Measurements from ENCODE around the gene FLT3LG. TPM values are rescaled to one million over a fixed set of nuclear protein-coding genes. Genes with fewer than 3 reads are reported as not detected.

Gene FLT3LG
- total and polyA plus RNA-seq, 9 of the 15 experiments (the other 6 are each of a cell fraction or from before 2014, with no cell fraction given): 0.31 to 6.4 (median 1.1) TPM

DNA sequence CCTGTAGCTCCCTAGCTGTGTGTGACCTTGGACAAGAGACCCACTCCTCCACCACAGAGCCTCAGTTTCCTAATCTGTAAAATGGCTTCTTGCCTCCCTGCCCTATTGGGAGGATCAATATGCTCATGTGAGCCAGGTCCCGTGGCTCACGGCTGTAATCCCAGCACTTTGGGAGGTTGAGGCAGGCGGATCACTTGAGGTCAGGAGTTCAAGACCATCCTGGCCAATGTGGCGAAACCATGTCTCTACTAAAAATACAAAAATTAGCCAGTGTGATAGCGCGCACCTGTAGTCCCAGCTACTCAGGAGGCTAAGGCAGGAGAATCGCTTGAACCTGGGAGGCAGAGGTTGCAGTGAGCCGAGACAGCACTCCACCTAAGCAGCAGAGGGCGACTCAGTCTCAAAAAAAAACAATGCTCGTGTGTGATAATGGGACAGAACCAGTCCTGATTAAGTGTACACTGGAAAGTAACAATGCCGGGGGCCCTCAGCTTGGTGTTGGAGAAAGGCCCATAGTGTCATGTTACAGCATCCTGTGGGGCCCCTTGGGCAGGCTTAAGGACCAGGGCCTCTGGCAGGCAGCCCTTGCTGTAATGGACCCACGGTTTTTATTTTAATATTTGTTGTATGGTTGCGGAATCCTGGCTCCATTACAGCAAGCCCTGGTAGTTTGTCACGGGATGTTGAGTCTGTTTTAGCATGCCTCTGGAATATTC, 29.0 kb downstream of the FLT3LG start:
- ATAC-seq (peak; percentile 73), FAIRE-seq (peak; percentile 89), DNase-seq (ENCODE audit: extremely low read depth in 1 of 4, low spot score in 3 of 4) (peak in 3 of 4 experiments; percentile 24 to 81 (median 56))
- 28% methylated on average over 14 of the region's 14 CpGs for WGBS (ENCODE audit: insufficient coverage, low coverage, missing lambda C conversion rate)
- Histone ChIP-seq H3K36me3 (ENCODE audit: control insufficient read depth, insufficient read depth, low read length) (peaks cover 22% of the 10 kb centered on the region), H3K4me2 (ENCODE audit: insufficient read depth, low read length) (peak overlapping the region; percentile 31; the same call in 1 of the 2 replicates), H3K9ac (ENCODE audit: insufficient read depth in 1 of 2, low read depth in 2 of 2, low read length in 2 of 2) (0 out of 4 replicates have a peak overlapping the region, but pooled peaks of 1 of the 2 experiments have one; percentile 16), H3K4me1 (replicated peaks in 1 of 2; ENCODE audit: control insufficient read depth in 2 of 2, insufficient read depth in 2 of 2, low read length in 2 of 2) (peaks cover 29 to 36% of the 10 kb centered on the region in 2 experiments; a peak in 4 of 5 replicates), H2AFZ (ENCODE audit: low read depth, low read length) (peak overlapping the region; percentile 85), H3K27ac (ENCODE audit: extremely low read depth, low read depth, low read length) (no peak overlapping the region), H3K9me3 (replicated peaks; ENCODE audit: control insufficient read depth, insufficient read depth, low read depth, low read length) (no peaks in the 10 kb centered on the region), H3K4me3 (no peak overlapping the region), H3K27me3 (ENCODE audit: control insufficient read depth in 2 of 2, insufficient read depth in 2 of 2, low read length in 2 of 2) (no peaks in the 10 kb centered on the region), H3K79me2 (ENCODE audit: control insufficient read depth, insufficient read depth, low read length) (peaks cover 13% of the 10 kb centered on the region), H4K20me1 (replicated peaks; ENCODE audit: control insufficient read depth, insufficient read depth, low read length) (peaks cover 23% of the 10 kb centered on the region), H3K9me1 (ENCODE audit: control insufficient read depth, insufficient read depth, low read length) (peaks cover 7% of the 10 kb centered on the region)
- intact Hi-C loops (cut with micrococcal nuclease): loop anchor here (1.0 kb wide), 2 partner anchors 29 to 175 kb away; partner anchors contain the start of gene FLT3LG
- CTCF ChIA-PET (ENCODE audit: low intra/inter-chr PET ratio): interaction anchor here (0.7 to 2.2 kb wide), 5 partner anchors 29 to 173 kb away, joined by 3 to 14 read pairs (median 4); partner anchors contain the start of gene FLT3LG
- BruUV-seq (replicated peaks): no TSS peak
- in situ Hi-C loops (cut with MboI): no loop called here
- POLR2A ChIA-PET: interaction anchor here (0.6 to 1.3 kb wide), 2 partner anchors 16 to 43 kb away, joined by 3 to 4 read pairs; partner anchors contain the start of gene RPL13A
- no peak for TF ChIP-seq ZNF57 (CRISPR knock-in tag; IDR thresholded peaks at IDR 0.05)
- peak; percentile 52; the same call in 1 of the 2 replicates for TF ChIP-seq ETV5 (CRISPR knock-in tag; IDR thresholded peaks at IDR 0.05; ENCODE audit: low read depth)
- no peak for TF ChIP-seq TFAM (CRISPR knock-in tag; conservative IDR thresholded peaks at IDR 0.05)
- TF ChIP-seq BRF1 (IDR thresholded peaks at IDR 0.05; ENCODE audit: borderline replicate concordance, extremely low read depth, insufficient read length): no peak
- TF ChIP-seq, protein P1, sequence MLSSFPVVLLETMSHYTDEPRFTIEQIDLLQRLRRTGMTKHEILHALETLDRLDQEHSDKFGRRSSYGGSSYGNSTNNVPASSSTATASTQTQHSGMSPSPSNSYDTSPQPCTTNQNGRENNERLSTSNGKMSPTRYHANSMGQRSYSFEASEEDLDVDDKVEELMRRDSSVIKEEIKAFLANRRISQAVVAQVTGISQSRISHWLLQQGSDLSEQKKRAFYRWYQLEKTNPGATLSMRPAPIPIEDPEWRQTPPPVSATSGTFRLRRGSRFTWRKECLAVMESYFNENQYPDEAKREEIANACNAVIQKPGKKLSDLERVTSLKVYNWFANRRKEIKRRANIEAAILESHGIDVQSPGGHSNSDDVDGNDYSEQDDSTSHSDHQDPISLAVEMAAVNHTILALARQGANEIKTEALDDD (IDR thresholded peaks at IDR 0.05): no peak
- TF ChIP-seq CTBP1 (IDR thresholded peaks at IDR 0.05; ENCODE audit: borderline replicate concordance): peak; percentile 17; the same call in 1 of the 2 replicates
- no peak for TF ChIP-seq MTF1 (CRISPR knock-in tag; IDR thresholded peaks at IDR 0.05; ENCODE audit: borderline replicate concordance)
- TF ChIP-seq, protein P2, sequence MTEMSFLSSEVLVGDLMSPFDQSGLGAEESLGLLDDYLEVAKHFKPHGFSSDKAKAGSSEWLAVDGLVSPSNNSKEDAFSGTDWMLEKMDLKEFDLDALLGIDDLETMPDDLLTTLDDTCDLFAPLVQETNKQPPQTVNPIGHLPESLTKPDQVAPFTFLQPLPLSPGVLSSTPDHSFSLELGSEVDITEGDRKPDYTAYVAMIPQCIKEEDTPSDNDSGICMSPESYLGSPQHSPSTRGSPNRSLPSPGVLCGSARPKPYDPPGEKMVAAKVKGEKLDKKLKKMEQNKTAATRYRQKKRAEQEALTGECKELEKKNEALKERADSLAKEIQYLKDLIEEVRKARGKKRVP (CRISPR knock-in tag; IDR thresholded peaks at IDR 0.05): no peak
- TF ChIP-seq, protein P3, sequence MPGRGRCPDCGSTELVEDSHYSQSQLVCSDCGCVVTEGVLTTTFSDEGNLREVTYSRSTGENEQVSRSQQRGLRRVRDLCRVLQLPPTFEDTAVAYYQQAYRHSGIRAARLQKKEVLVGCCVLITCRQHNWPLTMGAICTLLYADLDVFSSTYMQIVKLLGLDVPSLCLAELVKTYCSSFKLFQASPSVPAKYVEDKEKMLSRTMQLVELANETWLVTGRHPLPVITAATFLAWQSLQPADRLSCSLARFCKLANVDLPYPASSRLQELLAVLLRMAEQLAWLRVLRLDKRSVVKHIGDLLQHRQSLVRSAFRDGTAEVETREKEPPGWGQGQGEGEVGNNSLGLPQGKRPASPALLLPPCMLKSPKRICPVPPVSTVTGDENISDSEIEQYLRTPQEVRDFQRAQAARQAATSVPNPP (IDR thresholded peaks at IDR 0.05; ENCODE audit: borderline replicate concordance, insufficient read depth, insufficient read length): no peak
- no peak for TF ChIP-seq YY1 (IDR thresholded peaks at IDR 0.05; ENCODE audit: borderline replicate concordance in 1 of 3, control insufficient read depth in 1 of 3, extremely low read depth in 1 of 3, insufficient read depth in 3 of 3, insufficient read length in 1 of 3, insufficient replicate concordance in 2 of 3, low read depth in 1 of 3, low read length in 2 of 3)
- no peak for TF ChIP-seq NRF1 (conservative IDR thresholded peaks at IDR 0.05 in 1 of 2, IDR thresholded peaks at IDR 0.05 in 1 of 2)
- no peak for TF ChIP-seq YBX1 (IDR thresholded peaks at IDR 0.05)
- TF ChIP-seq, protein P4, sequence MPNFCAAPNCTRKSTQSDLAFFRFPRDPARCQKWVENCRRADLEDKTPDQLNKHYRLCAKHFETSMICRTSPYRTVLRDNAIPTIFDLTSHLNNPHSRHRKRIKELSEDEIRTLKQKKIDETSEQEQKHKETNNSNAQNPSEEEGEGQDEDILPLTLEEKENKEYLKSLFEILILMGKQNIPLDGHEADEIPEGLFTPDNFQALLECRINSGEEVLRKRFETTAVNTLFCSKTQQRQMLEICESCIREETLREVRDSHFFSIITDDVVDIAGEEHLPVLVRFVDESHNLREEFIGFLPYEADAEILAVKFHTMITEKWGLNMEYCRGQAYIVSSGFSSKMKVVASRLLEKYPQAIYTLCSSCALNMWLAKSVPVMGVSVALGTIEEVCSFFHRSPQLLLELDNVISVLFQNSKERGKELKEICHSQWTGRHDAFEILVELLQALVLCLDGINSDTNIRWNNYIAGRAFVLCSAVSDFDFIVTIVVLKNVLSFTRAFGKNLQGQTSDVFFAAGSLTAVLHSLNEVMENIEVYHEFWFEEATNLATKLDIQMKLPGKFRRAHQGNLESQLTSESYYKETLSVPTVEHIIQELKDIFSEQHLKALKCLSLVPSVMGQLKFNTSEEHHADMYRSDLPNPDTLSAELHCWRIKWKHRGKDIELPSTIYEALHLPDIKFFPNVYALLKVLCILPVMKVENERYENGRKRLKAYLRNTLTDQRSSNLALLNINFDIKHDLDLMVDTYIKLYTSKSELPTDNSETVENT (CRISPR knock-in tag; IDR thresholded peaks at IDR 0.05): no peak
- TF ChIP-seq SIN3A (IDR thresholded peaks at IDR 0.05; ENCODE audit: borderline replicate concordance in 2 of 2, control insufficient read depth in 1 of 2, low read depth in 2 of 2, low read length in 2 of 2): no peak
